Keratinocyte (primary cell): Measurements from ENCODE around the gene VCL.

Experiments
- CTCF ChIP-seq, 3 experiments: IDR thresholded peaks in 1 of 3; conservative IDR thresholded peaks in 1 of 3; optimal IDR thresholded peaks in 1 of 3; 2 replicates in 2 of 3; 3 replicates in 1 of 3; pipeline versions ENCODE3 to v1.5.1; 2011; ENCODE audit warnings: low read length in 3 of 3, mild to moderate bottlenecking in 3 of 3, moderate library complexity in 2 of 3, control low read depth in 1 of 3, inconsistent platforms in 1 of 3; ENCODE audit not compliant: insufficient read depth in 2 of 3; ENCODE audit errors: extremely low read depth in 1 of 3
- EZH2 ChIP-seq: IDR thresholded peaks from one replicate; pipeline ENCODE4 v1.6.1; 2012; ENCODE audit warnings: inconsistent platforms, mild to moderate bottlenecking, low read length, moderate library complexity

- no peak for TF ChIP-seq CTCF (optimal IDR thresholded peaks at IDR 0.05 in 1 of 3, IDR thresholded peaks at IDR 0.05 in 1 of 3, conservative IDR thresholded peaks at IDR 0.05 in 1 of 3; ENCODE audit: extremely low read depth in 1 of 3, insufficient read depth in 2 of 3, low read length in 3 of 3)
- TF ChIP-seq EZH2: no peak
Observed at GRCh38 chr10:74018241-74018640, 20.3 kb downstream of the VCL start.
